Breast epithelium (tissue), 4 donors: ENCODE data around the gene OTOA. TPM values are rescaled to one million over a fixed set of nuclear protein-coding genes. Genes with fewer than 3 reads are reported as not detected.
"Not testable (repeated sequence)": the region's sequence is repeated elsewhere in the genome, so short reads cannot be mapped to it uniquely, and the experiment has no call there.

Source experiments
- DNase-seq, 2 donors: peaks; one replicate each; pipeline ENCODE4 v3.0.0-alpha.2; 2019; ENCODE audit warnings: low spot score in 2 of 2
- H3K27ac ChIP-seq, 2 donors: fragments of 200-600 bp; sonication (generic) in 1 of 2; one replicate each; pipeline ENCODE4 v1.5.1; 2016 to 2019; ENCODE audit warnings: mild to moderate bottlenecking in 1 of 2
- H3K27me3 ChIP-seq, 2 donors: fragments of 200-600 bp; sonication (generic) in 1 of 2; one replicate each; pipeline versions ENCODE4 v1.5.1 to v1.6.0; 2017 to 2019; ENCODE audit warnings: control low read depth in 1 of 2, mild to moderate bottlenecking in 1 of 2
- H3K36me3 ChIP-seq: fragments of 200-600 bp; one replicate; pipeline ENCODE4 v1.5.1; 2019
- H3K4me1 ChIP-seq, 2 donors: fragments of 200-600 bp; sonication (generic); one replicate each; pipeline ENCODE4 v1.5.1; 2016 to 2019; ENCODE audit warnings: control low read depth in 1 of 2
- H3K4me3 ChIP-seq, 3 donors: fragments of 200-600 bp; sonication (generic); 1 replicate in 2 of 3; 2 replicates in 1 of 3; pipeline ENCODE4 v1.5.1; 2016 to 2019; ENCODE audit warnings: mild to moderate bottlenecking in 3 of 3, moderate library complexity in 2 of 3
- H3K9me3 ChIP-seq, 2 donors: fragments of 200-600 bp; sonication (generic) in 1 of 2; one replicate each; pipeline ENCODE4 v1.5.1; 2016 to 2019; ENCODE audit warnings: control low read depth in 1 of 2
- CTCF ChIP-seq, 3 donors: fragments of 450-650 bp; IDR thresholded peaks; one replicate each; pipeline ENCODE4 v1.5.1; 2016 to 2017; ENCODE audit warnings: antibody characterized with exemption in 3 of 3, mild to moderate bottlenecking in 3 of 3, moderate library complexity in 3 of 3
- POLR2A ChIP-seq: fragments of 450-650 bp; IDR thresholded peaks from one replicate; pipeline ENCODE4 v1.6.1; 2016; ENCODE audit warnings: antibody characterized with exemption, mild to moderate bottlenecking, moderate library complexity
- POLR2AphosphoS5 ChIP-seq, 3 donors: sonication (generic); formaldehyde crosslinking; IDR thresholded peaks; one replicate each; pipeline ENCODE4 v1.6.1; 2017; ENCODE audit warnings: antibody characterized with exemption in 3 of 3
- intact Hi-C: fragments of 100-400 bp; cut with DNase I; formaldehyde crosslinking; loops from one replicate; pipeline ENCODE4 v1.15.1; 2023; ENCODE audit warnings: low total_unique reads
- total RNA-seq, 3 donors: library from RNA; depleted of rRNA; stranded (reverse); fragments of >200 nt; gene quantifications; one replicate each; pipeline ENCODE4 v1.1.0, GENCODE V29; 2016

OTOA gene
- total RNA-seq, 3 donors from 2014 or later = 0.96 to 1.5 TPM; not detected in 1

GRCh38 chr16:21683184-21683583 lies 19.4 kb downstream of the OTOA start:
- TF ChIP-seq CTCF (IDR thresholded peaks at IDR 0.05) (no peak), POLR2AphosphoS5 (IDR thresholded peaks at IDR 0.05) (no peak), POLR2A (no peak)
- Histone ChIP-seq H3K27me3 (no peaks in the 10 kb centered on the region), H3K27ac (no peak overlapping the region), H3K4me3 (no peak overlapping the region), H3K4me1 (no peaks in the 10 kb centered on the region), H3K36me3 (no peaks in the 10 kb centered on the region), H3K9me3 (peaks cover 0 to 2% of the 10 kb centered on the region in 2 donors)
- DNase-seq = no peak
- intact Hi-C loops = no loop called here

GRCh38 chr16:21684199-21684598 lies 20.4 kb downstream of the OTOA start:
- Histone ChIP-seq H3K36me3 (no peaks in the 10 kb centered on the region), H3K4me3 (no peak overlapping the region), H3K9me3 (peaks cover 0 to 8% of the 10 kb centered on the region in 2 donors), H3K27ac (no peak overlapping the region), H3K4me1 (no peaks in the 10 kb centered on the region), H3K27me3 (no peaks in the 10 kb centered on the region)
- intact Hi-C loops = no loop called here
- no peak for DNase-seq
- no peak for TF ChIP-seq POLR2A
- TF ChIP-seq CTCF (IDR thresholded peaks at IDR 0.05) = no peak
- no peak for TF ChIP-seq POLR2AphosphoS5 (IDR thresholded peaks at IDR 0.05)

GRCh38 chr16:21685034-21685455 lies 21.3 kb downstream of the OTOA start:
- H3K4me3 ChIP-seq = no peak overlapping the region
- peaks cover 0 to 8% of the 10 kb centered on the region in 2 donors for H3K9me3 ChIP-seq
- H3K27ac ChIP-seq = no peak overlapping the region
- intact Hi-C loops = no loop called here
- DNase-seq = no peak
- H3K36me3 ChIP-seq = no peaks in the 10 kb centered on the region
- TF ChIP-seq POLR2A (no peak), CTCF (IDR thresholded peaks at IDR 0.05) (no peak), POLR2AphosphoS5 (IDR thresholded peaks at IDR 0.05) (no peak)
- no peaks in the 10 kb centered on the region for H3K4me1 ChIP-seq
- no peaks in the 10 kb centered on the region for H3K27me3 ChIP-seq

GRCh38 chr16:21689107-21689506 lies 25.3 kb downstream of the OTOA start:
- intact Hi-C loops = no loop called here
- Histone ChIP-seq H3K27ac (no peak overlapping the region), H3K27me3 (no peaks in the 10 kb centered on the region), H3K36me3 (no peaks in the 10 kb centered on the region), H3K4me3 (no peak overlapping the region), H3K9me3 (peaks cover 0 to 8% of the 10 kb centered on the region in 2 donors), H3K4me1 (no peaks in the 10 kb centered on the region)
- no peak for DNase-seq
- TF ChIP-seq POLR2A (no peak), CTCF (IDR thresholded peaks at IDR 0.05) (no peak), POLR2AphosphoS5 (IDR thresholded peaks at IDR 0.05) (no peak)

- H3K9me3 ChIP-seq, intact Hi-C loops, DNase-seq, H3K4me3 ChIP-seq, H3K27me3 ChIP-seq, H3K27ac ChIP-seq, H3K4me1 ChIP-seq, H3K36me3 ChIP-seq: not testable (repeated sequence)
Measured at GRCh38 chr16:21690967-21691366, 27.2 kb downstream of the OTOA start.

GRCh38 chr16:21694609-21695008 lies 30.8 kb downstream of the OTOA start:
- Histone ChIP-seq H3K4me1 (no peaks in the 10 kb centered on the region), H3K36me3 (no peaks in the 10 kb centered on the region), H3K4me3 (no peak overlapping the region), H3K27me3 (no peaks in the 10 kb centered on the region), H3K27ac (no peak overlapping the region), H3K9me3 (no peaks in the 10 kb centered on the region)
- TF ChIP-seq CTCF (IDR thresholded peaks at IDR 0.05) = no peak
- TF ChIP-seq POLR2AphosphoS5 (IDR thresholded peaks at IDR 0.05) = no peak
- no peak for TF ChIP-seq POLR2A
- no peak for DNase-seq
- intact Hi-C loops = no loop called here
